Adipose tissue (tissue), 3 donors: ENCODE measurements around the gene CLP1. TPM values are rescaled to one million over a fixed set of nuclear protein-coding genes. Genes with fewer than 3 reads are reported as not detected.

Source experiments
- H3K27ac ChIP-seq: one replicate; pipeline ENCODE4 v1.5.1; 2013; ENCODE audit warnings: low read depth, low read length
- WGBS, 3 donors: extraction: QIAGEN DNeasy Blood & Tissue Kit; methylation state at CpG; one replicate each; pipeline ENCODE4 v1.1.7; 2013; 5-methylcytosine and 5-hydroxymethylcytosine counted together
- polyA plus RNA-seq, 3 donors: library from polyadenylated mRNA; stranded (reverse); fragments of 200-250 nt; gene quantifications; one replicate each; pipeline ENCODE4 v1.2.3, GENCODE V29; 2013
- donor health status: healthy with polysubstance abuse.
- donor health status: Bipolar disorder and iron deficiency.
- donor health status: healthy.

The CLP1 gene
- polyA plus RNA-seq, 3 donors, result 5.5 to 13.6 (median 6.1) TPM

- 1 to 6% (median 2%) methylated on average over 19 of the region's 19 CpGs for WGBS, 3 donors
- H3K27ac ChIP-seq, result no peak overlapping the region
These were observed 18.7 kb upstream of the CLP1 start for GRCh38 chr11:57638811-57639320.

- 9 to 31% (median 11%) methylated on average over 12 to 15 of the region's 15 CpGs for WGBS, 3 donors
- H3K27ac ChIP-seq, result no peak overlapping the region
These were observed 18.1 kb upstream of the CLP1 start for GRCh38 chr11:57639321-57640067.

- no peak overlapping the region for H3K27ac ChIP-seq
- 45 to 62% (median 47%) methylated on average over 9 of the region's 9 CpGs for WGBS, 3 donors
These were observed 17.3 kb upstream of the CLP1 start for GRCh38 chr11:57640068-57640800.

- no peak overlapping the region for H3K27ac ChIP-seq
- WGBS, 3 donors, result 45 to 63% (median 54%) methylated on average over 7 of the region's 7 CpGs
These were observed 16.4 kb upstream of the CLP1 start for GRCh38 chr11:57641011-57641807.

GRCh38 chr11:57643802-57644201, 13.8 kb upstream of the CLP1 start:
- WGBS, 3 donors, result 72 to 74% (median 74%) methylated on average over 3 of the region's 3 CpGs
- no peak overlapping the region for H3K27ac ChIP-seq

GRCh38 chr11:57644748-57645688, 12.5 kb upstream of the CLP1 start:
- 9 to 14% (median 9%) methylated on average over 17 of the region's 17 CpGs for WGBS, 3 donors

DNA sequence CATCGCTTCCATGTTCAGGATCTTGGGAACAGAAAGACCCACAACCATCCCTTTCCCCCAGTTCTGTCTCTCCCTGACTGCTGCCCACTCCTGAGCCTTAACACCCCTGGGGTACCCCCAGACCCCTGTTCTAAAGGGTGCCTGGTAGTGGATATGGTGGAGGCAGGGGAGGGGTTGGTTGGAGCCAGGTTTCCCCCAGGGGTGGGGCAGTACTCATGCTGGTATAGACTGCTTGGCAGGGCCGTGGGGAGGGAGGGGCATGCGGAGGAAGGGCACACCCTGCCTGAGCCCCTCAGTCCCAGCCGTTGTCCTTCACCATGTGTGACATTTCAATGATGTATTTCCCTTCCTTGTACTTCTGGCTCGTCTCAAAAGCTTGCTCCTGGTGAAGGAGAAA, 11.9 kb upstream of the CLP1 start:
- no peak overlapping the region for H3K27ac ChIP-seq
- WGBS, 3 donors, result 10 to 23% (median 13%) methylated on average over 5 of the region's 5 CpGs

More at GRCh38 chr11:57644748-57645688, 12.5 kb upstream of the CLP1 start:
- no peak overlapping the region for H3K27ac ChIP-seq

DNA sequence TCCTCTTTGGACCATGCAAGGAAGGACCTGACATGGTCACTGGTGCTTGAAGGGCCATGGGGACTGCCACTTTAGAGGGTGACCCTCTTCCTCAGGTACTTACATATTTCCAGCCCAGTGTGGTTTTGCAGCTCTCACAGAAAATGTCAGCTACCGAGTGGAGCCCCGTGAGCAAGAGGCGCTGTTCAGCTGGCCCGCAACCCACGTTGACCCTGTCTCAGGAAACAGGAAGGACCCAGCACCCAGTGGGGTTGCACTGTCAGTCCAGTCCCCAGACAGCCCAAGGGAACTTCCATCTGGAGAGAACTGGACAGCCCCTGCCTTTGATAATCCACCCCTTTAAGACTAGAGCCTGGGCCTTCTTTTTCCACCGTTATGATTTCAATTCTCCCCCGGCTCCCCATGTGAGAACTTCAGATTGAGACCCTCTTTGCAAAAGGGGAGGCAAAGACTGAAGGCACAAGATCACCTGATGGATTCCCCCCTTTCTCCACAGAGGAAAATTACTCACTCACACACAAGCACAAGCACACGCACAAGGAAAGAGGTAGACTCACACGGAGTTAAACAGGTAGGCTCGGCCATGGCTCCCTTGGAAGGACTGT, 11.3 kb upstream of the CLP1 start:
- H3K27ac ChIP-seq, result no peak overlapping the region
- WGBS, 3 donors, result 27 to 54% (median 28%) methylated on average over 10 of the region's 10 CpGs

- WGBS, 3 donors, result 6 to 13% (median 12%) methylated on average over 22 to 23 of the region's 23 CpGs
- no peak overlapping the region for H3K27ac ChIP-seq
These were observed 10.7 kb upstream of the CLP1 start for GRCh38 chr11:57646799-57647303.

DNA sequence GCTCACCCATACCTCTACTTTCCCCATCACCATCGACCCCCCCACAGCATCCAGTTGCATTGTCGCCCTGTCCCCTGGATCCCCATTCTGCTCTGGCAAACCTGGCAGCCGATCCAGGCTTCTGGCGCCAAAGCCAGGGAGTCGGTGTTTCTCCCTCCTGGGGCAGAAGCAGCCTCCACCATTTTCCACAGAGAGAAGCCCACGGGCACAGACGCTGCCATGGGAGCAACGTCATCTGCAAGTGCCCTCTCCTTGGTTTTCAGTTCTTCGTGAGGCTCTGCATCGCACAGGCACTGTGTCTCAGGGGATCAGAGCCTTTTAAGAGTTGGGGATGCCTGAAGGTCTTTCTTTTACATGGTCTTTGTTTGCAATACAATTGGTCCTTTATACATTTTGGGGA, 10.2 kb upstream of the CLP1 start:
- WGBS, 3 donors, result 5 to 8% (median 6%) methylated on average over 10 of the region's 10 CpGs
- H3K27ac ChIP-seq, result no peak overlapping the region

- WGBS, 3 donors, result 7 to 15% (median 12%) methylated on average over 13 of the region's 13 CpGs
- H3K27ac ChIP-seq, result no peak overlapping the region
These were observed 9.4 kb upstream of the CLP1 start for GRCh38 chr11:57647960-57648800.

GRCh38 chr11:57648801-57649735, 8.5 kb upstream of the CLP1 start:
- 1 to 9% (median 3%) methylated on average over 22 to 23 of the region's 23 CpGs for WGBS, 3 donors
- H3K27ac ChIP-seq, result no peak overlapping the region

DNA sequence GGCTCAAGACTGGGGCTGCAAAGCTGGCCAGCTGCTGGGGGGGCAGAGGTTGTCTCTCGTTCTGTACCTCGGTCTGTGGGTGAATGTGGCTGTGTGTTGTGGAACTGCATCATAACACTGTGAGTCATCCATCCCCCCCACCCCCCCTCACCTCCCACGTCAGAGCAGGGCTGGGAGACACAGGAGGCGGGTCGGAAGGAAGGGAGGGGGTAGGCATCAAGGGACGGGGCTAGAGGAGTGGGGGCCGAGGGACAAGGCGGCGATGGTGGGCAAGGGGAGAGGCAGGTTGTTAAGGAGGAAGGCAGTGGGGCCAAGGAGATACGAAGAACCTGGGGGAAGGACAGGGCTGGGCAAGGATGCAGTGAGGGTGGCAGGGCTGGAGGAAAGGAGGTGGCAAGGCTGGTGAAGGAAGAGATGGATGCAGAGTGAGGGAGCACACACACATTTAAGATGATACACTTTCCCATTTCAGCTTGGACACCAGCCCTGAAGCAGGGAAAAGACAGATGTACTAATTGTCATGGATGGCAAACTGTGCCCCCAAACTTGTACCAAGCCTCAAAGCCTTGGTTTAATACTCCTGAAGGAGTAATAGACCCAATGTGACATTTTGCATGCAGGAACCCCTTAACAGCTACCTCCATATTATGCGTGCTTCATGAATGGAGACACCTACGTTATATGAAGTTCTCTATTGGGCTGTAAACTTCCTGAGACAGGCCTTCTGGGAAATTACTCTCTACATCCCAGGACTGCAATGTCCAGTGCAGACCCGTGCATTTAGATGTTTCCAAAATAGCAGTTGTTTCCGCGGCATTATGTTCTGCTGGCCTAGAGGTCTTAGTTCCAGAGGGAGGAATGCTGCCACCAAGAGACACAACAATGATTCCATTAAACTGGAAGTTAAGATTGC, 7.5 kb upstream of the CLP1 start, which contains the start of gene YPEL4:
Gene YPEL4, minus strand, starts transcription at position 87 of the 913 bp plus-strand sequence. CDS start 2,805 bp downstream, outside the sequence.
- 14 to 17% (median 15%) methylated on average over 15 of the region's 15 CpGs for WGBS, 3 donors
- no peak within 1 kb of the TSS for H3K27ac ChIP-seq

DNA sequence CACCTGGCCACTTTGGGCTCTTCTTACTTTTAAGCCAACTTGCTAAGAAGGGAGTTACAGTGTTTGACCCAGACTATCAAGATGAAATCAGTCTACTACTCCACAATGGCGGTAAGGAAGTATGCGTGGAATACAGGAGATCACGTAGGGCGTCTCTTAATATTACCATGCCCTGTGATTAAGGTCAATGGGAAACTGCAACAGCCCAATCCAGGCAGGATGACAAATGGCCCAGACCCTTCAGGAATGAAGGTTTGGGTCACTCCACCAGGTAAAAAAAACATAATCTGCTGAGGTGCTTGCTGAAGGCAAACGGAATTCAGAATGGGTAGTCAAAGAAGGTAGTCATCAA, 6.8 kb upstream of the CLP1 start:
- WGBS, 3 donors, result 58 to 77% (median 72%) methylated on average over 5 of the region's 5 CpGs

More for the DNA sequence above, 6.8 kb upstream of the CLP1 start:
- H3K27ac ChIP-seq, result no peak overlapping the region
